GM18951 (cell line): ENCODE results near the gene BEST4.

Source experiments
- POLR2A ChIP-seq: IDR thresholded peaks from 4 replicates; pipeline ENCODE4 v1.6.1; 2011; ENCODE audit warnings: mild to moderate bottlenecking; ENCODE audit not compliant: insufficient read length, insufficient read depth; ENCODE audit errors: extremely low read depth
- in situ Hi-C: fragments of 300-500 bp; cut with MboI; formaldehyde crosslinking; loops from one replicate; pipeline ENCODE4 v1.12.0; 2022; ENCODE audit warnings: low sequenced_read_pairs, mixed read lengths, inconsistent platforms; ENCODE audit not compliant: unreplicated experiment

BEST4 gene

DNA sequence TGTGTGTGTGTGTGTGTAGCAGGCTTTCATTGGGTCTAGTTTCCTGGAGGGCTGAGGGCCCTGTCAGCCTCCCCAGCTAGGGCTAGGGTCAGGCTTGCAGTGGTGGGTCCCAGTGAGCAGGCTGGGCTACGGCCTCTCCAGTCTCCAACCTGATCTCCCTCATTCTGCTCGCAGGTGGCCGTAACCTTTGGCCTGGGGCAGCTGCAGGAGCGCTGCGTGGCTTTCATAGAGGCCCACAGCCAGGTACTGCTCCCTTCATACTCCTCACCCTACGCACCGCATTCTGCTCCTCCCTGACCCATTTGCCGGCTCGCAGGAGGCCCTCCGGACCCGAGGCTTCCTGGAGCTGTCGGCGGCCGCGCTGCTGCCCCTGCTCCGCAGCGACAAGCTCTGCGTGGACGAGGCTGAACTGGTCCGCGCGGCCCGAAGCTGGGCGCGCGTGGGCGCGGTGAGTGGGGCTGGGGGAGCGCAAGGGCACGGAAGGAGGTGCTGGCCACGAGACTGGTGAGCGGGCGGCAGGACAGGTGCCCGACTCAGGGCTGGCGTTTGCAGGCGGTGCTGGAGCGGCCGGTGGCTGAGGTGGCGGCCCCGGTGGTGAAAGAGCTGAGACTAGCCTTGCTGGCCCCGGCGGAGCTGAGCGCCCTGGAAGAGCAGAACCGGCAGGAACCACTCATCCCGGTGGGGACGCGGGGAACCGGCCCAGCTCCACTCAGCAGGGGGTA lies 25.0 kb upstream of the BEST4 start:
- in situ Hi-C loops, result loop anchor here (25.0 kb wide), 1 partner anchor 674 kb away; the partner anchor contains the start of gene TESK2

DNA sequence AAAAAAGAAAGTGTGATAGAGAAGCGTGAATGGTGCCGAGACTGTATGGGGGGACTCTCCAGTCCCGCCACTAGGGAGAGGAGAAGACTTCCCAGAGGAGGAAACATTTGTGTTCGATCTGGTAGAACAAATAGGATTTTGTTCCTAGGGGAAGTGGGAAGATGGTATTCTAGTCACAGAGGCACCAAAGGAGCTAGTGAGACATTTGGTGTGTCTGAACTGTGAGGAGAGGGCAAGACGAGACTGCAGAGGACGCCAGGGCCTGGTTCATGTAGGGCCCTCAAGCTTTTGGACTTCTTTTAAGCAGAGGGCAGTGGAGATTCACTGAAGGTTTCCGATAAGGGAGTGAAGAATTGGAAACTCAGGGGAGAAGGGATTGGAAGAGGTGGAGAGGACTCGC lies 23.3 kb upstream of the BEST4 start:
- in situ Hi-C loops, result loop anchor here (25.0 kb wide), 1 partner anchor 676 kb away; the partner anchor contains the start of gene TESK2
- TF ChIP-seq POLR2A, result no peak

More for the DNA sequence above, 25.0 kb upstream of the BEST4 start:
- TF ChIP-seq POLR2A, result no peak

- in situ Hi-C loops, result loop anchor here (25.0 kb wide), 1 partner anchor 677 kb away; the partner anchor contains the start of gene TESK2
Observed at GRCh38 chr1:44810762-44811105, 22.8 kb upstream of the BEST4 start.

DNA sequence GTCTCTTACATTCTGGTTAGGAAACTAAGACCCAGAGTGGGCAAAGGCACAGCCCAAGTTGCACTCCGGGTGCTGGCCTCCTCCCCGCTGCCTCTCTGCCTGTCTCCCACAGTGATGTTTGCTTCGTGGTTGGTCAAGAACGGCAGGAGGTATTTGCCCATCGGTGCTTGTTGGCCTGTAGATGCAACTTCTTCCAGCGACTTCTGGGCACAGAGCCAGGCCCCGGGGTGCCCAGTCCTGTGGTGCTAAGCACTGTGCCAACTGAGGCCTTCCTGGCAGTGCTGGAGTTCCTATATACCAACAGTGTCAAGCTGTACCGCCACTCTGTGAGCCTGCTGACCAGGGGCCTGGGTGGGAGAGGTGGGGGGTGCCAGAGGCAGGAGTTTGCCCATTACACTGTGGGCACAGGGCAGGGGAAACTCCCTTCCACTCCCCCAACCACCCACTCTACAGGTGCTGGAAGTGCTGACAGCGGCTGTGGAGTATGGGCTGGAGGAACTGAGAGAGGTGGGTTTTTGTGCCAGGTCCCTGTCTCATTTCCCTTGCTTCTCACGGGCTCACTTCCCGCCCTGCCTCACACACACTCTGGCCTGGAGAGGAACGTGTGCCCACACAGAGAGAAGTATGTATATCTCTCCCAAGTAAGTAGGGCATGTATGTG lies 22.3 kb upstream of the BEST4 start:
- TF ChIP-seq POLR2A, result no peak
- in situ Hi-C loops, result loop anchor here (25.0 kb wide), 1 partner anchor 677 kb away; the partner anchor contains the start of gene TESK2

- no peak for TF ChIP-seq POLR2A
- in situ Hi-C loops, result loop anchor here (25.0 kb wide), 1 partner anchor 678 kb away; the partner anchor contains the start of gene TESK2
Observed at GRCh38 chr1:44808938-44809917, 21.3 kb upstream of the BEST4 start.

DNA sequence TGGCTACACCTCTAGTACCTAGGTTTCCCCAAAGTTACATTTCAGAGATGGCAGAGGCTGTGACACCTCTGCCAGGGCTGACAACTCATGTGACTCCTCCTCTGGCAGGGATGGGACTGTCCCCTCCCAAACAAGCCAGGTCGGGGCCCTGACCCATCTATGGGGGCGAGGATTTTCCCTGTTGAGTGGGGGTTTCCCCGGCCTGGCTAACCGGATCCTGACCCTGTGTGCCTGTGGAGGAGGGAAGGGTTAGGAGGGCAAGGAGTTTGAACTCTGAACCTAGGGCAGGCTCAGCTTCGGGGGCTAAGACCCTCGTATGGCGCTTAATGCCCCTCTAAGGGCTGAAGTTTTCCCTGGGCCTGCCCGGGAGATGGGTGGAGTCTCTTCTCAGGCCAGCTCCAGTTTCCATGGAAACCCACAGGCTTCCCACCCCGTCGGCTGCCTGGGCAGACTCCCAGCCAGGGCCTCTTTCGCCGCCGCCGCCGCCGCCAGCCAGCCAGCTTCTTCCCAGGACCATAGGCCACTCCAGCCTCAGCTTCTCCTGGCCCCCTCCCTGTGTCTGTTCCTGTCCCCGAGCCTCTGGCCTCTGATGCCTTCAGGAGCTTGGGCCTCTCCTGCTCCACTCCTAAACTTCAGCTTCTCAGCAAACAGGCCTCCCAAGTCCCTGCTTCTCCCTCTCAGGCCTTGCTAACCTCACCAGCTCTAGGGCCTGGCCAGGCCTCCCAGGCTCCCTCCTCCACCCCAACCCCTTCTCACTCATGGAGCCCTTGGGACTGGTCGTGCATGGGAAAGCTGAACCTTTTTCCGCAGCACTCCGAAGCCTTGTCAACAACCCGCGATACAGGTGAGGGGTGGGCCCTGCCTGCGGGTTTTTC lies 20.3 kb upstream of the BEST4 start, which contains the start of gene BTBD19:
BTBD19 (plus strand) TSS at position 461 of the 875 bp plus-strand sequence; CDS start at position 759, 298 bp downstream.
- in situ Hi-C loops, result loop anchor here (25.0 kb wide), 1 partner anchor 679 kb away; the partner anchor contains the start of gene TESK2
- no peak for TF ChIP-seq POLR2A

DNA sequence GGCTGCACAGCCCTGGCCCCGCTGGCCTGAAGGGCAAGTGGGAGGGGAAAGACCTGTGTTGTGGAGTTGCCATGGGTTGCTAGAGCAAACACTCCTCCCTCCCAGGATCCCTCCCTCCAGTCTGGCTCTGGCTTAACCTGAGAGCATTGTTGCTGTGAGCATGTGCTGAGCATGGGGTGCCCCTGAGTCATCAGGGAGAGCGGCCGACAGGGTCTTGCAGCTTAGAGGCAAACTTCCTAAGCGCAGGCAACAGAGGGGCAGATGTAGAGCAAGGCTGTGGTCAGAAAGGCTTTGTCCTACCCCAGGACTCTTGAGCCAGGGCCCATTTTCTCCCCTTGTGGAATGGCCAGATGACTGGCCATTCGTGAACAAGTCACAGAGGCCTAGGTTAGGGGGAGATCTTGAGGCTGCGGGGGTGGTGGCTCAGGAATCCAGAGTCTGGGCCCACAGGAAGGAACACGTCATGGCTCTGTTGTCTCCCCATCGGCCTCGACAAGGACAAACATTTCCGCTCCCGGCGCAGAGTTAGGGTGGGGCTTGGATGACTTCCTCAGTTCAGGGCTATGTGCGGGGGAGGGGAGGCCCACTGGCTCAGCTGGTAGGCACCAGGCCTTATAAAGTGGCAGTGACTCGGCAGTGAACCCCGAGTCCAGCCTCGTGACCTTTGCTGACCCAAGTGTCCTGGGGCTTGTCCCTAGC lies 19.5 kb upstream of the BEST4 start:
- TF ChIP-seq POLR2A, result peak; percentile 36
- in situ Hi-C loops, result loop anchor here (25.0 kb wide), 1 partner anchor 680 kb away; the partner anchor contains the start of gene TESK2

GRCh38 chr1:44806704-44807363 lies 18.9 kb upstream of the BEST4 start, which contains the start of gene DYNLT4:
Gene DYNLT4 (minus strand): TSS chr1:44807351. CDS start chr1:44806668, 683 bp downstream.
- TF ChIP-seq POLR2A, result no peak
- in situ Hi-C loops, result loop anchor here (25.0 kb wide), 1 partner anchor 680 kb away; the partner anchor contains the start of gene TESK2

- in situ Hi-C loops, result loop anchor here (25.0 kb wide), 1 partner anchor 681 kb away; the partner anchor contains the start of gene TESK2
Observed at GRCh38 chr1:44806025-44806703, 18.2 kb upstream of the BEST4 start.

GRCh38 chr1:44805311-44806024 lies 17.5 kb upstream of the BEST4 start:
- no peak for TF ChIP-seq POLR2A
- in situ Hi-C loops, result loop anchor here (25.0 kb wide), 1 partner anchor 682 kb away; the partner anchor contains the start of gene TESK2

More at GRCh38 chr1:44806025-44806703, 18.2 kb upstream of the BEST4 start:
- TF ChIP-seq POLR2A, result no peak
